Keratinocyte (primary cell): ENCODE data around the gene PLAC1. TPM values are rescaled to one million over a fixed set of nuclear protein-coding genes. Genes with fewer than 3 reads are reported as not detected.

Experiments used
- DNase-seq: peaks from one replicate; pipeline ENCODE4 v3.0.0-alpha.2; 2011; ENCODE audit warnings: low read depth, missing footprints, low spot score
- FAIRE-seq: peaks from 2 replicates; lab custom pipeline; 2011; peaks lifted over from hg19 to GRCh38; lab: Jason Lieb, UNC
- H2AFZ ChIP-seq: 2 replicates; pipeline ENCODE4 v1.6.0; 2012; ENCODE audit warnings: low read length, control low read depth, inconsistent platforms; ENCODE audit not compliant: control insufficient read depth
- H3K27ac ChIP-seq: 2 replicates; pipeline ENCODE4 v1.5.1; 2011; ENCODE audit warnings: low read length; ENCODE audit not compliant: control insufficient read depth, insufficient read depth
- H3K27me3 ChIP-seq: 3 replicates; pipeline ENCODE4 v1.6.0; 2011; ENCODE audit warnings: low read length; ENCODE audit not compliant: control insufficient read depth, insufficient read depth; ENCODE audit errors: extremely low read depth
- H3K36me3 ChIP-seq, 2 experiments: 2 replicates in 1 of 2; 3 replicates in 1 of 2; pipeline ENCODE4 v1.5.1; 2011; ENCODE audit warnings: low read length in 2 of 2, mild to moderate bottlenecking in 1 of 2; ENCODE audit not compliant: control insufficient read depth in 2 of 2, insufficient read depth in 2 of 2; ENCODE audit errors: extremely low read depth in 1 of 2
- H3K4me1 ChIP-seq: 3 replicates; pipeline ENCODE4 v1.5.1; 2011; ENCODE audit warnings: low read length; ENCODE audit not compliant: control insufficient read depth, insufficient read depth; ENCODE audit errors: extremely low read depth
- H3K4me2 ChIP-seq: 3 replicates; pipeline ENCODE4 v1.6.0; 2011; ENCODE audit warnings: low read depth, low read length; ENCODE audit not compliant: control insufficient read depth, insufficient read depth; ENCODE audit errors: extremely low read depth
- H3K4me3 ChIP-seq, 3 experiments: fragments of 200-600 bp in 1 of 3; sonication (generic) in 1 of 3; 2 replicates in 2 of 3; 3 replicates in 1 of 3; pipeline ENCODE4 v1.5.1; 2011 to 2016; ENCODE audit warnings: low read length in 3 of 3, mild to moderate bottlenecking in 3 of 3, control low read depth in 2 of 3, inconsistent platforms in 1 of 3, low read depth in 1 of 3, mixed read lengths in 1 of 3, mixed run types in 1 of 3, moderate library complexity in 1 of 3; ENCODE audit not compliant: control insufficient read depth in 2 of 3, insufficient read depth in 2 of 3; ENCODE audit errors: extremely low read depth in 1 of 3
- H3K79me2 ChIP-seq: 2 replicates; pipeline ENCODE4 v1.6.0; 2012; ENCODE audit warnings: low read length; ENCODE audit not compliant: control insufficient read depth, insufficient read depth
- H3K9ac ChIP-seq: 3 replicates; pipeline ENCODE4 v1.6.0; 2011; ENCODE audit warnings: low read length; ENCODE audit not compliant: control insufficient read depth, insufficient read depth; ENCODE audit errors: extremely low read depth
- H3K9me1 ChIP-seq: 3 replicates; pipeline ENCODE4 v1.6.0; 2011; ENCODE audit warnings: low read length; ENCODE audit not compliant: control insufficient read depth, insufficient read depth; ENCODE audit errors: extremely low read depth
- H3K9me3 ChIP-seq: 2 replicates; pipeline ENCODE4 v1.5.1; 2012; ENCODE audit warnings: low read depth, low read length; ENCODE audit not compliant: control insufficient read depth
- H4K20me1 ChIP-seq: 3 replicates; pipeline ENCODE4 v1.6.0; 2011; ENCODE audit warnings: low read length; ENCODE audit not compliant: control insufficient read depth, insufficient read depth; ENCODE audit errors: extremely low read depth
- CTCF ChIP-seq, 3 experiments: IDR thresholded peaks in 1 of 3; conservative IDR thresholded peaks in 1 of 3; optimal IDR thresholded peaks in 1 of 3; 2 replicates in 2 of 3; 3 replicates in 1 of 3; pipeline versions ENCODE3 to v1.5.1; 2011; ENCODE audit warnings: low read length in 3 of 3, mild to moderate bottlenecking in 3 of 3, moderate library complexity in 2 of 3, control low read depth in 1 of 3, inconsistent platforms in 1 of 3; ENCODE audit not compliant: insufficient read depth in 2 of 3; ENCODE audit errors: extremely low read depth in 1 of 3
- EZH2 ChIP-seq: IDR thresholded peaks from one replicate; pipeline ENCODE4 v1.6.1; 2012; ENCODE audit warnings: inconsistent platforms, mild to moderate bottlenecking, low read length, moderate library complexity
- dilution Hi-C: fragments of 300-500 bp; cut with MboI; formaldehyde crosslinking; loops from one replicate; pipeline ENCODE4 v1.7.0; 2020; ENCODE audit warnings: low sequenced_read_pairs; ENCODE audit not compliant: extremely low pct_ligation_motif_present
- polyA plus RNA-seq, 5 experiments: library from polyadenylated mRNA; depleted of rRNA in 3 of 5; stranded (reverse) in 3 of 5; stranded (forward) in 1 of 5; unstranded in 1 of 5; fragments of >200 nt; gene quantifications; 1 replicate in 1 of 5; 2 replicates in 3 of 5; 3 replicates in 1 of 5; pipeline versions ENCODE4 v1.2.1 to v1.2.3, GENCODE V29; 2011 to 2012; ENCODE audit warnings: missing spikeins in 2 of 5, low read depth in 1 of 5, low replicate concordance in 1 of 5

The PLAC1 gene
- polyA plus RNA-seq, 1 donor (not counting 4 experiments of a cell fraction or from before 2014, with no cell fraction given), result 8.5 TPM

- no peak overlapping the region for H3K4me3 ChIP-seq
- FAIRE-seq, result no peak
Measured at GRCh38 chrX:134544513-134545151, 113.6 kb downstream of the PLAC1 start.

GRCh38 chrX:134544135-134544512 is 114.1 kb downstream of the PLAC1 start:
- TF ChIP-seq CTCF (optimal IDR thresholded peaks at IDR 0.05 in 1 of 3, IDR thresholded peaks at IDR 0.05 in 1 of 3, conservative IDR thresholded peaks at IDR 0.05 in 1 of 3; ENCODE audit: extremely low read depth in 1 of 3, insufficient read depth in 2 of 3, low read length in 3 of 3), result no peak
- TF ChIP-seq EZH2, result no peak
- Histone ChIP-seq H2AFZ (no peak overlapping the region), H3K36me3 (no peaks in the 10 kb centered on the region), H3K9me1 (no peaks in the 10 kb centered on the region), H3K4me1 (peaks cover 14% of the 10 kb centered on the region), H3K9me3 (no peaks in the 10 kb centered on the region), H3K9ac (no peak overlapping the region), H3K79me2 (peaks cover 2% of the 10 kb centered on the region), H4K20me1 (no peaks in the 10 kb centered on the region), H3K4me2 (no peak overlapping the region), H3K27ac (no peak overlapping the region), H3K27me3 (no peaks in the 10 kb centered on the region), H3K4me3 (no peak overlapping the region)
- FAIRE-seq (peak; percentile 49), DNase-seq (no peak)
- dilution Hi-C loops, result no loop called here

More at GRCh38 chrX:134544513-134545151, 113.6 kb downstream of the PLAC1 start:
- Histone ChIP-seq H4K20me1 (no peaks in the 10 kb centered on the region), H3K27me3 (no peaks in the 10 kb centered on the region), H3K79me2 (peaks cover 4% of the 10 kb centered on the region), H2AFZ (no peak overlapping the region), H3K9me1 (no peaks in the 10 kb centered on the region), H3K27ac (no peak overlapping the region), H3K9ac (no peak overlapping the region), H3K4me1 (peaks cover 14% of the 10 kb centered on the region), H3K36me3 (no peaks in the 10 kb centered on the region), H3K4me2 (no peak overlapping the region), H3K9me3 (no peaks in the 10 kb centered on the region)
- TF ChIP-seq CTCF (optimal IDR thresholded peaks at IDR 0.05 in 1 of 3, IDR thresholded peaks at IDR 0.05 in 1 of 3, conservative IDR thresholded peaks at IDR 0.05 in 1 of 3; ENCODE audit: extremely low read depth in 1 of 3, insufficient read depth in 2 of 3, low read length in 3 of 3), result no peak
- no peak for TF ChIP-seq EZH2
- dilution Hi-C loops, result no loop called here
- DNase-seq, result no peak
